Hepatocyte (in vitro differentiated cells): ENCODE results near the gene SLC23A2.

Experiments
- EZH2phosphoT487 ChIP-seq: fragments of 200-600 bp; sonication (generic); IDR thresholded peaks from one replicate; pipeline ENCODE4 v1.6.1; 2018; ENCODE audit warnings: antibody characterized with exemption, mild to moderate bottlenecking, low read depth, moderate library complexity; ENCODE audit not compliant: unreplicated experiment, severe bottlenecking
- TF ChIP-seq, protein P1 (sequence below): fragments of 200-600 bp; sonication (generic); IDR thresholded peaks from 2 replicates; pipeline ENCODE4 v1.5.1; 2016; ENCODE audit warnings: antibody characterized with exemption, mild to moderate bottlenecking; ENCODE audit not compliant: poor library complexity

DNA sequence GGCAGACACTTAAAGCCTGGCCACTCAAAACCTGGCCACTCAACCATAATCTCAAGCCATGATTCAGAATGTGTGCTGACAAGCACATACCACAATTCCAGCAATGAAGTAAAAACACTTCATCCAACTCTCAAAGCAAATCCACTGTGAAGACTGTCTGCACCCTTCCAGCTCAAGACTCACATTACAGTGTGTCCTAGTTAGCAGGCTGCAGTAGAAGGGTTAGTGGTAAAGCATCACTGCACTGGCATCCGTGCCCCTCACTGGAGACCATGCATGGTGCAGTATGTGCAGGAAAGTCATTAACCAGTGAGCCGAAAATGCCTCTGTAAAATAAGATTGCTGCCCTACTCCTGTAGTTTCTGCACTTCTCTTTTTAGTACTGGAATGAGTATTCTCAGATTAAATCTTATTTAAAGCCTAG is 43.4 kb downstream of the SLC23A2 start:
- TF ChIP-seq, protein P1, sequence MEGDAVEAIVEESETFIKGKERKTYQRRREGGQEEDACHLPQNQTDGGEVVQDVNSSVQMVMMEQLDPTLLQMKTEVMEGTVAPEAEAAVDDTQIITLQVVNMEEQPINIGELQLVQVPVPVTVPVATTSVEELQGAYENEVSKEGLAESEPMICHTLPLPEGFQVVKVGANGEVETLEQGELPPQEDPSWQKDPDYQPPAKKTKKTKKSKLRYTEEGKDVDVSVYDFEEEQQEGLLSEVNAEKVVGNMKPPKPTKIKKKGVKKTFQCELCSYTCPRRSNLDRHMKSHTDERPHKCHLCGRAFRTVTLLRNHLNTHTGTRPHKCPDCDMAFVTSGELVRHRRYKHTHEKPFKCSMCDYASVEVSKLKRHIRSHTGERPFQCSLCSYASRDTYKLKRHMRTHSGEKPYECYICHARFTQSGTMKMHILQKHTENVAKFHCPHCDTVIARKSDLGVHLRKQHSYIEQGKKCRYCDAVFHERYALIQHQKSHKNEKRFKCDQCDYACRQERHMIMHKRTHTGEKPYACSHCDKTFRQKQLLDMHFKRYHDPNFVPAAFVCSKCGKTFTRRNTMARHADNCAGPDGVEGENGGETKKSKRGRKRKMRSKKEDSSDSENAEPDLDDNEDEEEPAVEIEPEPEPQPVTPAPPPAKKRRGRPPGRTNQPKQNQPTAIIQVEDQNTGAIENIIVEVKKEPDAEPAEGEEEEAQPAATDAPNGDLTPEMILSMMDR, result no peak
- no peak for TF ChIP-seq EZH2phosphoT487
